Astrocyte (in vitro differentiated cells and primary cell): ENCODE results near the gene PLXND1. TPM values are rescaled to one million over a fixed set of nuclear protein-coding genes. Genes with fewer than 3 reads are reported as not detected.
A peak's percentile ranks its signal among the peaks of the same experiment; 100 is the strongest.

Experiments used
- DNase-seq: peaks from one replicate; pipeline ENCODE4 v3.0.0-alpha.2; 2010; ENCODE audit warnings: low read depth
- FAIRE-seq: peaks from 2 replicates; lab custom pipeline; 2011; peaks lifted over from hg19 to GRCh38; lab: Jason Lieb, UNC
- H2AFZ ChIP-seq: 2 replicates; pipeline ENCODE4 v1.6.0; 2012; ENCODE audit warnings: low read depth, low read length, inconsistent platforms
- H3K27ac ChIP-seq: 2 replicates; pipeline ENCODE4 v1.5.1; 2011; ENCODE audit warnings: low read depth, low read length, inconsistent platforms
- H3K27me3 ChIP-seq: 2 replicates; pipeline ENCODE4 v1.6.0; 2011; ENCODE audit warnings: low read length, inconsistent platforms; ENCODE audit not compliant: insufficient read depth
- H3K36me3 ChIP-seq: 2 replicates; pipeline ENCODE4 v1.5.1; 2011; ENCODE audit warnings: low read length, inconsistent platforms; ENCODE audit not compliant: insufficient read depth
- H3K4me1 ChIP-seq: 2 replicates; pipeline ENCODE4 v1.5.1; 2011; ENCODE audit warnings: low read length, inconsistent platforms; ENCODE audit not compliant: insufficient read depth
- H3K4me2 ChIP-seq: 2 replicates; pipeline ENCODE4 v1.6.0; 2012; ENCODE audit warnings: low read length, inconsistent platforms
- H3K4me3 ChIP-seq: 2 replicates; pipeline ENCODE4 v1.5.1; 2011; ENCODE audit warnings: low read depth, mild to moderate bottlenecking, low read length, inconsistent platforms; ENCODE audit not compliant: insufficient read depth
- H3K79me2 ChIP-seq: 2 replicates; pipeline ENCODE4 v1.6.0; 2012; ENCODE audit warnings: mild to moderate bottlenecking, low read length, inconsistent platforms; ENCODE audit not compliant: insufficient read depth
- H3K9ac ChIP-seq: 2 replicates; pipeline ENCODE4 v1.6.0; 2012; ENCODE audit warnings: mild to moderate bottlenecking, low read length, inconsistent platforms
- H3K9me3 ChIP-seq: 2 replicates; pipeline ENCODE4 v1.5.1; 2012; ENCODE audit warnings: low read depth, mild to moderate bottlenecking, low read length, inconsistent platforms; ENCODE audit not compliant: insufficient read depth
- H4K20me1 ChIP-seq: 2 replicates; pipeline ENCODE4 v1.6.0; 2012; ENCODE audit warnings: low read length, inconsistent platforms; ENCODE audit not compliant: insufficient read depth
- H3K27ac Mint-ChIP-seq: one replicate; pipeline ENCODE4 v1.8.0; 2021; ENCODE audit warnings: mild to moderate bottlenecking, mixed read lengths; ENCODE audit not compliant: unreplicated experiment
- H3K27me3 Mint-ChIP-seq: one replicate; pipeline ENCODE4 v1.8.0; 2021; ENCODE audit warnings: low read depth, mixed read lengths; ENCODE audit not compliant: unreplicated experiment
- H3K36me3 Mint-ChIP-seq: one replicate; pipeline ENCODE4 v1.8.0; 2021; ENCODE audit warnings: low read depth, mixed read lengths; ENCODE audit not compliant: unreplicated experiment
- H3K4me1 Mint-ChIP-seq: one replicate; pipeline ENCODE4 v1.8.0; 2021; ENCODE audit warnings: low read depth, mixed read lengths; ENCODE audit not compliant: unreplicated experiment
- H3K4me3 Mint-ChIP-seq: one replicate; pipeline ENCODE4 v1.8.0; 2021; ENCODE audit warnings: mild to moderate bottlenecking, moderate library complexity, mixed read lengths; ENCODE audit not compliant: unreplicated experiment
- H3K9me3 Mint-ChIP-seq: one replicate; pipeline ENCODE4 v1.8.0; 2021; ENCODE audit warnings: mild to moderate bottlenecking, mixed read lengths; ENCODE audit not compliant: unreplicated experiment
- EZH2 ChIP-seq: IDR thresholded peaks from 2 replicates; pipeline ENCODE4 v1.6.1; 2012; ENCODE audit warnings: mild to moderate bottlenecking, low read length, inconsistent platforms; ENCODE audit not compliant: insufficient read depth
- total RNA-seq: library from RNA; stranded (reverse); gene quantifications from 2 replicates; pipeline ENCODE4 v1.2.1, GENCODE V29; 2021
- TF ChIP-seq, protein P1 (sequence below): IDR thresholded peaks from 2 replicates; pipeline ENCODE4 v1.5.1; 2011; ENCODE audit warnings: low read depth, mild to moderate bottlenecking, inconsistent platforms, low read length, moderate library complexity; ENCODE audit not compliant: insufficient read depth

Gene PLXND1
- total RNA-seq, 1 donor from 2014 or later, result 184 TPM

GRCh38 chr3:129593595-129594339 is 12.7 kb downstream of the PLXND1 start:
- no peak for DNase-seq
- TF ChIP-seq, protein P1, sequence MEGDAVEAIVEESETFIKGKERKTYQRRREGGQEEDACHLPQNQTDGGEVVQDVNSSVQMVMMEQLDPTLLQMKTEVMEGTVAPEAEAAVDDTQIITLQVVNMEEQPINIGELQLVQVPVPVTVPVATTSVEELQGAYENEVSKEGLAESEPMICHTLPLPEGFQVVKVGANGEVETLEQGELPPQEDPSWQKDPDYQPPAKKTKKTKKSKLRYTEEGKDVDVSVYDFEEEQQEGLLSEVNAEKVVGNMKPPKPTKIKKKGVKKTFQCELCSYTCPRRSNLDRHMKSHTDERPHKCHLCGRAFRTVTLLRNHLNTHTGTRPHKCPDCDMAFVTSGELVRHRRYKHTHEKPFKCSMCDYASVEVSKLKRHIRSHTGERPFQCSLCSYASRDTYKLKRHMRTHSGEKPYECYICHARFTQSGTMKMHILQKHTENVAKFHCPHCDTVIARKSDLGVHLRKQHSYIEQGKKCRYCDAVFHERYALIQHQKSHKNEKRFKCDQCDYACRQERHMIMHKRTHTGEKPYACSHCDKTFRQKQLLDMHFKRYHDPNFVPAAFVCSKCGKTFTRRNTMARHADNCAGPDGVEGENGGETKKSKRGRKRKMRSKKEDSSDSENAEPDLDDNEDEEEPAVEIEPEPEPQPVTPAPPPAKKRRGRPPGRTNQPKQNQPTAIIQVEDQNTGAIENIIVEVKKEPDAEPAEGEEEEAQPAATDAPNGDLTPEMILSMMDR, result no peak
- no peak for TF ChIP-seq EZH2
- Histone ChIP-seq H3K27ac (peak overlapping the region; percentile 23), H3K9me3 (no peaks in the 10 kb centered on the region), H3K4me3 (no peak overlapping the region), H3K4me2 (peak overlapping the region; percentile 40), H3K4me1 (peaks cover 45% of the 10 kb centered on the region), H3K79me2 (peaks cover 86% of the 10 kb centered on the region), H3K27me3 (no peaks in the 10 kb centered on the region), H2AFZ (no peak overlapping the region), H3K9ac (peak overlapping the region; percentile 46), H3K36me3 (no peaks in the 10 kb centered on the region), H4K20me1 (peaks cover 4% of the 10 kb centered on the region)
- FAIRE-seq, result no peak
- Mint-ChIP-seq H3K27ac (peak overlapping the region; percentile 88), H3K36me3 (no peaks in the 10 kb centered on the region), H3K27me3 (no peaks in the 10 kb centered on the region), H3K4me3 (peak overlapping the region; percentile 27), H3K4me1 (peaks cover 49% of the 10 kb centered on the region), H3K9me3 (no peaks in the 10 kb centered on the region)

GRCh38 chr3:129593230-129593594 is 13.3 kb downstream of the PLXND1 start:
- no peak overlapping the region for H3K4me3 ChIP-seq

More at GRCh38 chr3:129593230-129593594, 13.3 kb downstream of the PLXND1 start:
- H4K20me1 ChIP-seq, result peaks cover 4% of the 10 kb centered on the region
- H3K27me3 ChIP-seq, result no peaks in the 10 kb centered on the region
- H3K27ac ChIP-seq, result peak overlapping the region; percentile 40
- no peaks in the 10 kb centered on the region for H3K36me3 ChIP-seq
- H3K9ac ChIP-seq, result peak overlapping the region; percentile 46
- H3K27me3 Mint-ChIP-seq, result no peaks in the 10 kb centered on the region
- H3K4me2 ChIP-seq, result peak overlapping the region; percentile 40
- peak overlapping the region; percentile 59 for H2AFZ ChIP-seq
- peaks cover 40% of the 10 kb centered on the region for H3K4me1 ChIP-seq
- TF ChIP-seq, protein P1, result no peak
- TF ChIP-seq EZH2, result no peak
- DNase-seq, result no peak
- H3K27ac Mint-ChIP-seq, result peak overlapping the region; percentile 88
- no peaks in the 10 kb centered on the region for H3K9me3 ChIP-seq
- H3K79me2 ChIP-seq, result peaks cover 84% of the 10 kb centered on the region
- no peak for FAIRE-seq
- H3K9me3 Mint-ChIP-seq, result no peaks in the 10 kb centered on the region
- H3K4me1 Mint-ChIP-seq, result peaks cover 45% of the 10 kb centered on the region
- H3K36me3 Mint-ChIP-seq, result no peaks in the 10 kb centered on the region
- no peak overlapping the region for H3K4me3 Mint-ChIP-seq
